HepG2 (cell line): Measurements from ENCODE around the gene ANXA3. TPM values are rescaled to one million over a fixed set of nuclear protein-coding genes. Genes with fewer than 3 reads are reported as not detected.

Experiments used
- ATAC-seq: fragments of 200-7000 bp; cut with Tn5 transposase; 3 replicates; pipeline ENCODE4 v1.9.1; 2020; ENCODE audit warnings: mild to moderate bottlenecking, moderate library complexity
- BruUV-seq: library from RNA; stranded (reverse); fragments of 400-500 nt; replicated peaks from 2 replicates; lab custom pipeline; 2021; lab: Mats Ljungman, UMichigan
- CTCF ChIA-PET: fragments of 300-600 bp; formaldehyde crosslinking; extraction: SDS; loops from one replicate; lab custom pipeline; 2021; ENCODE audit warnings: low total read pairs, inconsistent platforms, low intra/inter-chr PET ratio; lab: Yijun Ruan, JAX
- POLR2A ChIA-PET: fragments of 350-600 bp; sonication (Branson Sonifier 250); formaldehyde crosslinking; loops from one replicate; lab custom pipeline; 2020; ENCODE audit warnings: antibody characterized with exemption, inconsistent platforms; lab: Yijun Ruan, JAX
- DNase-seq: peaks from one replicate; pipeline ENCODE4 v3.0.0-alpha.2; 2015; ENCODE audit warnings: low spot score
- FAIRE-seq: peaks from 3 replicates; lab custom pipeline; 2011; peaks lifted over from hg19 to GRCh38; lab: Jason Lieb, UNC
- H2AFZ ChIP-seq: one replicate; pipeline ENCODE4 v1.6.1; 2011; ENCODE audit warnings: low read length, inconsistent platforms
- H3K27ac ChIP-seq: fragments of 300-600 bp; 3 replicates; pipeline ENCODE4 v1.8.0; 2011; ENCODE audit warnings: mixed run types, mild to moderate bottlenecking, mixed read lengths, low read length, inconsistent platforms; ENCODE audit not compliant: insufficient read depth; ENCODE audit errors: extremely low read length
- H3K27me3 ChIP-seq, 2 experiments: fragments of 200-600 bp in 1 of 2; 2 replicates in 1 of 2; 3 replicates in 1 of 2; pipeline versions ENCODE4 v1.6.0 to v1.8.0; 2011; ENCODE audit warnings: low read length in 2 of 2, mild to moderate bottlenecking in 2 of 2, moderate library complexity in 2 of 2, inconsistent platforms in 1 of 2; ENCODE audit not compliant: insufficient read depth in 2 of 2, control insufficient read depth in 1 of 2
- H3K36me3 ChIP-seq, 2 experiments: fragments of 200-600 bp in 1 of 2; replicated peaks in 1 of 2; 2 replicates in 1 of 2; 3 replicates in 1 of 2; pipeline versions ENCODE4 v1.5.1 to v1.8.0; 2011; ENCODE audit warnings: low read length in 2 of 2, inconsistent platforms in 1 of 2; ENCODE audit not compliant: insufficient read depth in 2 of 2, control insufficient read depth in 1 of 2
- H3K4me1 ChIP-seq: 2 replicates; pipeline ENCODE4 v1.5.1; 2012; ENCODE audit warnings: low read length, inconsistent platforms; ENCODE audit not compliant: insufficient read depth
- H3K4me2 ChIP-seq: 2 replicates; pipeline ENCODE4 v1.6.0; 2011; ENCODE audit warnings: low read depth, low read length, inconsistent platforms
- H3K4me3 ChIP-seq, 3 experiments: fragments of 200-600 bp in 1 of 3; sonication (generic), shearing (Covaris generic) in 1 of 3; replicated peaks in 1 of 3; 2 replicates each; pipeline ENCODE4 v1.5.1; 2011 to 2016; ENCODE audit warnings: low read length in 3 of 3, inconsistent platforms in 2 of 3, low read depth in 2 of 3, mild to moderate bottlenecking in 2 of 3, control low read depth in 1 of 3, mixed read lengths in 1 of 3; ENCODE audit not compliant: insufficient read depth in 1 of 3
- H3K79me2 ChIP-seq: one replicate; pipeline ENCODE4 v1.6.1; 2011; ENCODE audit warnings: low read length, inconsistent platforms; ENCODE audit not compliant: insufficient read depth
- H3K9ac ChIP-seq: 2 replicates; pipeline ENCODE4 v1.6.0; 2011; ENCODE audit warnings: mild to moderate bottlenecking, low read depth, low read length, inconsistent platforms; ENCODE audit not compliant: insufficient read depth
- H3K9me3 ChIP-seq: 2 replicates; pipeline ENCODE4 v1.5.1; 2012; ENCODE audit warnings: mild to moderate bottlenecking, low read length
- H4K20me1 ChIP-seq: 2 replicates; pipeline ENCODE4 v1.6.0; 2011; ENCODE audit warnings: inconsistent platforms, mild to moderate bottlenecking, low read length, moderate library complexity; ENCODE audit not compliant: insufficient read depth
- BORCS8-MEF2B ChIP-seq: sonication (generic); formaldehyde crosslinking; IDR thresholded peaks from 2 replicates; pipeline ENCODE4 v1.8.0; 2022; ENCODE audit warnings: mild to moderate bottlenecking, missing genetic modification reagents
- CHD2 ChIP-seq: IDR thresholded peaks from 2 replicates; pipeline ENCODE4 v1.6.1; 2011; ENCODE audit warnings: low read depth, low read length, improper control_type of control experiment
- CREM ChIP-seq, 2 experiments: sonication (generic) in 1 of 2; formaldehyde crosslinking in 1 of 2; IDR thresholded peaks; 2 replicates each; pipeline versions ENCODE4 v1.4.0 to v1.6.1; 2016 to 2020; ENCODE audit warnings: antibody characterized with exemption in 1 of 2, mild to moderate bottlenecking in 1 of 2, missing genetic modification reagents in 1 of 2
- FUBP1 ChIP-seq: sonication (generic); formaldehyde crosslinking; IDR thresholded peaks from 2 replicates; pipeline ENCODE4 v1.5.1; 2020; ENCODE audit warnings: missing genetic modification reagents, mild to moderate bottlenecking, borderline replicate concordance
- HMGXB3 ChIP-seq: sonication (generic); formaldehyde crosslinking; IDR thresholded peaks from 2 replicates; pipeline ENCODE4 v1.4.0; 2020; ENCODE audit warnings: missing genetic modification reagents, borderline replicate concordance
- IKZF1 ChIP-seq: fragments of 450-650 bp; IDR thresholded peaks from 2 replicates; pipeline ENCODE4 v1.7.1; 2016
- NFYC ChIP-seq: IDR thresholded peaks from 2 replicates; pipeline ENCODE4 v1.6.1; 2016; ENCODE audit warnings: missing genetic modification reagents, missing compliant biosample characterization
- PRMT3 ChIP-seq: sonication (generic); formaldehyde crosslinking; IDR thresholded peaks from 2 replicates; pipeline ENCODE4 v1.8.1; 2022; ENCODE audit warnings: low read depth, mild to moderate bottlenecking, moderate library complexity, missing genetic modification reagents, borderline replicate concordance
- USF2 ChIP-seq, 2 experiments: sonication (generic) in 1 of 2; formaldehyde crosslinking in 1 of 2; IDR thresholded peaks; 2 replicates each; pipeline versions ENCODE4 v1.5.1 to v1.6.1; 2011 to 2020; ENCODE audit warnings: borderline replicate concordance in 1 of 2, low read depth in 1 of 2, low read length in 1 of 2, mild to moderate bottlenecking in 1 of 2, missing genetic modification reagents in 1 of 2, moderate library complexity in 1 of 2
- ZFP91 ChIP-seq: sonication (generic); formaldehyde crosslinking; IDR thresholded peaks from 2 replicates; pipeline ENCODE4 v1.9.0; 2022; ENCODE audit warnings: missing genetic modification reagents, mild to moderate bottlenecking, borderline replicate concordance
- ZIK1 ChIP-seq: sonication (generic); formaldehyde crosslinking; IDR thresholded peaks from 2 replicates; pipeline ENCODE4 v1.5.0; 2020; ENCODE audit warnings: mild to moderate bottlenecking, low read depth, missing genetic modification reagents, borderline replicate concordance
- ZNF101 ChIP-seq: sonication (generic); formaldehyde crosslinking; IDR thresholded peaks from 2 replicates; pipeline ENCODE4 v1.4.0; 2020; ENCODE audit warnings: mild to moderate bottlenecking, low read depth, missing genetic modification reagents, borderline replicate concordance
- ZNF124 ChIP-seq: sonication (generic); formaldehyde crosslinking; IDR thresholded peaks from 2 replicates; pipeline ENCODE4 v1.4.0; 2020; ENCODE audit warnings: missing genetic modification reagents
- ZSCAN21 ChIP-seq: sonication (generic); formaldehyde crosslinking; IDR thresholded peaks from 2 replicates; pipeline ENCODE4 v1.8.0; 2022; ENCODE audit warnings: mild to moderate bottlenecking, missing genetic modification reagents, moderate library complexity, borderline replicate concordance
- WGBS: methylation state at CpG from one replicate; pipeline ENCODE4 v1.1.6; 2017; ENCODE audit warnings: low lambda C conversion rate; 5-methylcytosine and 5-hydroxymethylcytosine counted together
- in situ Hi-C: cut with HindIII; loops from 2 replicates; pipeline ENCODE4 v1.10.0; 2017; ENCODE audit warnings: low pct_unique_long_range_greater_than_20kb; ENCODE audit not compliant: extremely low pct_ligation_motif_present
- intact Hi-C: fragments of 100-400 bp; cut with micrococcal nuclease; formaldehyde crosslinking; loops from one replicate; pipeline ENCODE4 v1.10.0; 2022; ENCODE audit not compliant: unreplicated experiment
- polyA plus RNA-seq, 8 experiments: library from polyadenylated mRNA; depleted of rRNA in 3 of 8; stranded (reverse) in 7 of 8; unstranded in 1 of 8; fragments of >200 nt; fragmentation: Illumina TruSeq in 4 of 8; extraction: Trizol in 4 of 8; gene quantifications; 2 replicates each; pipeline versions ENCODE4 v1.2.1 to v1.2.3, GENCODE V29; 2011 to 2016; ENCODE audit warnings: low read depth in 4 of 8, missing spikeins in 1 of 8, mixed read lengths in 1 of 8; ENCODE audit not compliant: insufficient read depth in 1 of 8
- total RNA-seq, 5 experiments: library from RNA; depleted of rRNA; stranded (reverse); fragments of >200 nt; fragmentation: Illumina TruSeq; extraction: Trizol; gene quantifications; 2 replicates each; pipeline ENCODE4 v1.2.3, GENCODE V29; 2016; ENCODE audit warnings: low read depth in 1 of 5

Gene ANXA3
- total and polyA plus RNA-seq, 2 of the 13 experiments (the other 11 are each of a cell fraction or from before 2014, with no cell fraction given) = 6.5 to 6.9 TPM

- no TSS peak for BruUV-seq
- Histone ChIP-seq H4K20me1 (no peaks in the 10 kb centered on the region), H3K27me3 (no peaks in the 10 kb centered on the region), H3K36me3 (no peaks in the 10 kb centered on the region), H2AFZ (no peak overlapping the region), H3K27ac (no peak overlapping the region), H3K4me3 (no peak overlapping the region), H3K9ac (no peak overlapping the region), H3K79me2 (no peaks in the 10 kb centered on the region), H3K4me1 (peaks cover 11% of the 10 kb centered on the region), H3K4me2 (no peak overlapping the region), H3K9me3 (no peaks in the 10 kb centered on the region)
- ChIA-PET CTCF (no interaction called here), POLR2A (no interaction called here)
- DNase-seq (no peak), ATAC-seq (no peak), FAIRE-seq (no peak)
- WGBS = 0% methylated on average over 1 of the region's 1 CpG
- in situ Hi-C loops = no loop called here
- intact Hi-C loops = no loop called here
- TF ChIP-seq NFYC (CRISPR knock-in tag) (no peak), ZNF101 (CRISPR knock-in tag) (no peak), HMGXB3 (CRISPR knock-in tag) (no peak), ZFP91 (no peak), ZSCAN21 (CRISPR knock-in tag) (no peak), BORCS8-MEF2B (CRISPR knock-in tag) (no peak), FUBP1 (CRISPR knock-in tag) (no peak), CHD2 (no peak), ZNF124 (CRISPR knock-in tag) (no peak), CREM (IDR thresholded peaks at IDR 0.05) (no peak), CREM (CRISPR knock-in tag; IDR thresholded peaks at IDR 0.05) (no peak), USF2 (IDR thresholded peaks at IDR 0.05; ENCODE audit: low read depth, low read length) (no peak), USF2 (CRISPR knock-in tag; IDR thresholded peaks at IDR 0.05; ENCODE audit: borderline replicate concordance) (no peak), IKZF1 (no peak), ZIK1 (CRISPR knock-in tag) (no peak), PRMT3 (CRISPR knock-in tag) (no peak)
Measured at GRCh38 chr4:78654807-78655206, 103.2 kb downstream of the ANXA3 start.
